GM23248 (cell line): ENCODE measurements around the gene HOXD12. TPM values are rescaled to one million over a fixed set of nuclear protein-coding genes. Genes with fewer than 3 reads are reported as not detected.
A peak's percentile ranks its signal among the peaks of the same experiment; 100 is the strongest.

ENCODE experiments used
- DNase-seq: peaks from one replicate; pipeline ENCODE4 v3.0.0-alpha.2; 2015
- H2AFZ ChIP-seq: fragments of 200-600 bp; sonication (generic); 2 replicates; pipeline ENCODE4 v1.6.1; 2016; ENCODE audit warnings: antibody characterized with exemption
- H3F3A ChIP-seq: fragments of 200-600 bp; sonication (generic); 2 replicates; pipeline ENCODE4 v1.6.1; 2016; ENCODE audit warnings: mild to moderate bottlenecking, antibody characterized with exemption, mixed run types; ENCODE audit not compliant: insufficient read depth
- H3K27ac ChIP-seq: fragments of 200-600 bp; sonication (generic); 2 replicates; pipeline ENCODE4 v1.5.1; 2016; ENCODE audit warnings: mild to moderate bottlenecking
- H3K27me3 ChIP-seq: fragments of 200-600 bp; sonication (generic); replicated peaks from 2 replicates; pipeline ENCODE4 v1.6.1; 2016; ENCODE audit warnings: mild to moderate bottlenecking; ENCODE audit not compliant: insufficient read depth
- H3K36me3 ChIP-seq: fragments of 200-600 bp; sonication (generic); 2 replicates; pipeline ENCODE4 v1.6.1; 2016; ENCODE audit warnings: low read depth, mild to moderate bottlenecking
- H3K4me1 ChIP-seq: fragments of 200-600 bp; sonication (generic); 2 replicates; pipeline ENCODE4 v1.6.1; 2016; ENCODE audit warnings: mild to moderate bottlenecking; ENCODE audit not compliant: insufficient read depth
- H3K4me2 ChIP-seq: fragments of 200-600 bp; sonication (generic); one replicate; pipeline ENCODE4 v1.6.1; 2016; ENCODE audit warnings: mild to moderate bottlenecking; ENCODE audit not compliant: unreplicated experiment
- H3K4me3 ChIP-seq: fragments of 200-600 bp; sonication (generic); 2 replicates; pipeline ENCODE4 v1.5.1; 2016; ENCODE audit warnings: mild to moderate bottlenecking
- H3K79me2 ChIP-seq: fragments of 200-600 bp; sonication (generic); 2 replicates; pipeline ENCODE4 v1.6.1; 2016; ENCODE audit warnings: mild to moderate bottlenecking; ENCODE audit not compliant: insufficient read depth
- H3K9ac ChIP-seq: fragments of 200-600 bp; sonication (generic); 2 replicates; pipeline ENCODE4 v1.6.1; 2016; ENCODE audit warnings: mild to moderate bottlenecking
- H3K9me2 ChIP-seq: fragments of 200-600 bp; sonication (generic); 2 replicates; pipeline ENCODE4 v1.6.1; 2016; ENCODE audit warnings: mixed run types, mild to moderate bottlenecking, moderate library complexity; ENCODE audit not compliant: insufficient read depth
- H3K9me3 ChIP-seq: fragments of 200-600 bp; sonication (generic); one replicate; pipeline ENCODE4 v1.6.1; 2017; ENCODE audit warnings: low read depth
- H4K20me1 ChIP-seq: fragments of 200-600 bp; sonication (generic); 2 replicates; pipeline ENCODE4 v1.6.0; 2016; ENCODE audit not compliant: insufficient read depth
- EZH2 ChIP-seq: fragments of 200-600 bp; sonication (generic); IDR thresholded peaks from 2 replicates; pipeline ENCODE4 v1.6.1; 2018; ENCODE audit warnings: antibody characterized with exemption, mild to moderate bottlenecking; ENCODE audit not compliant: insufficient read depth, poor library complexity, severe bottlenecking
- EZH2phosphoT487 ChIP-seq: fragments of 200-600 bp; sonication (generic); IDR thresholded peaks from 2 replicates; pipeline ENCODE4 v1.6.1; 2018; ENCODE audit warnings: antibody characterized with exemption, moderate library complexity, mild to moderate bottlenecking, low read depth; ENCODE audit not compliant: insufficient read depth
- WGBS, 2 experiments: methylation state at CpG; one replicate each; pipeline ENCODE4 v1.1.6; 2015 to 2017; ENCODE audit warnings: low lambda C conversion rate in 2 of 2, low coverage in 1 of 2; ENCODE audit errors: missing lambda C conversion rate in 2 of 2; 5-methylcytosine and 5-hydroxymethylcytosine counted together
- in situ Hi-C: fragments of 300-500 bp; cut with MboI; formaldehyde crosslinking; loops from 2 replicates; pipeline ENCODE4 v1.15.0; 2020
- polyA plus RNA-seq: library from polyadenylated mRNA; unstranded; fragments of >200 nt; fragmentation: Nextera tagmentation; extraction: Ambion mirVana; gene quantifications from 2 replicates; pipeline ENCODE4 v1.2.1, GENCODE V29; 2016
- total RNA-seq: library from RNA; depleted of rRNA; stranded (reverse); fragments of >200 nt; shearing (Covaris generic); gene quantifications from 2 replicates; pipeline ENCODE4 v1.2.3, GENCODE V29; 2014

Gene HOXD12
- total and polyA plus RNA-seq, 2 experiments from 2014 or later = 0.19 to 0.22 TPM

DNA sequence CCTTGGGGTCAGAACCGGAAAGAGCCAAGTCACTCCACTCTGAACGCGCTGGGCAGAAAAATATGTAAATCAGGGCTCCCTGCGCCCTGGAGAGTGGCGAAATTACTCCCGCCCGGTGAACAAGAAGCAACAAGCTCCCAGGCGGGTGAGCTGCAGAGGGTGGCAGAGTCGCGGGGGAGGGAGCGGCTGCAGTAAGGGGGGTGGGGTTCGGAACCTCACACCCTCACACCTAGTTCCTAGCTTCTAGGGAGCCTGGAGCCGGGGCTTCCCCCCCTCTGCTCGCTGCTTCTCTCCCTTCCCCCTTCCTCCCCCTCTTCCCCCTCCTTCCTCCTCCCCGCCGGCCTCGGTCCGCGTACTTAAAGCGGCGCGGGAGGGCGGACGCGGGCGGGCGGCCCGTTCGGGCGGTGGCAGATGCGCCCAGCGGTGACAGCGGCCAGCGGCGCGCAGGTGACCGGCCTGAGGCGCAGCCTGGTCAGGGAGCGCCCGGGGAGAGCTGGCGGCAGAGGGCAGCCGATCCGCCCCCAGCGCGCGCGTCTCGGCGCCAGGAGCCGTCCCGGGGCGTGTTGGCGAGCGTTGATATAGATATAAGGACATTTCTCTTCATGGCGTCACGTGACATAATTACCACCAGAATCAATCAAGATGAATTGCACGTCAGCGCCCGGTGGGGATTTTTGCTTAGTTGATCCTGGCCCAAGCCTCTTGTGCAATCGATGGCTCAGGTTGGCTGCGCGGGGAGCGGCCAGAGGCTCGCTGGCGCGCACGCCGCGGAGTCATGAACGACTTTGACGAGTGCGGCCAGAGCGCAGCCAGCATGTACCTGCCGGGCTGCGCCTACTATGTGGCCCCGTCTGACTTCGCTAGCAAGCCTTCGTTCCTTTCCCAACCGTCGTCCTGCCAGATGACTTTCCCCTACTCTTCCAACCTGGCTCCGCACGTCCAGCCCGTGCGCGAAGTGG lies 7.3 kb downstream of the HOXD12 start, which contains the start of gene HOXD11:
TSS of gene HOXD11 (plus strand) at position 700 of the 959 bp plus-strand sequence. CDS start at position 776, 76 bp downstream.
- Histone ChIP-seq H3F3A (peaks cover 34% of the 10 kb centered on the region), H3K9me2 (no peaks in the 10 kb centered on the region), H3K27me3 (no peaks in the 10 kb centered on the region), H3K27ac (peak within 1 kb of the TSS; percentile 89), H3K4me2 (peak within 1 kb of the TSS; percentile 95), H3K4me3 (peak within 1 kb of the TSS; percentile 88), H3K4me1 (peaks cover 8% of the 10 kb centered on the region), H3K36me3 (peaks cover 15% of the 10 kb centered on the region), H3K9me3 (no peaks in the 10 kb centered on the region), H3K79me2 (peaks cover 96% of the 10 kb centered on the region), H2AFZ (0 out of 2 replicates have a peak within 1 kb of the TSS, but pooled peaks have one; percentile 82), H3K9ac (peak within 1 kb of the TSS; percentile 93), H4K20me1 (no peaks in the 10 kb centered on the region)
- peak; percentile 96 for DNase-seq
- TF ChIP-seq EZH2phosphoT487 (no peak), EZH2 (no peak)
- in situ Hi-C loops = loop anchor here (25.0 kb wide), 1 partner anchor 1630 kb away; no protein-coding TSS in a partner anchor
- WGBS, 2 experiments = 1 to 2% methylated on average over 67 to 72 of the region's 85 CpGs

DNA sequence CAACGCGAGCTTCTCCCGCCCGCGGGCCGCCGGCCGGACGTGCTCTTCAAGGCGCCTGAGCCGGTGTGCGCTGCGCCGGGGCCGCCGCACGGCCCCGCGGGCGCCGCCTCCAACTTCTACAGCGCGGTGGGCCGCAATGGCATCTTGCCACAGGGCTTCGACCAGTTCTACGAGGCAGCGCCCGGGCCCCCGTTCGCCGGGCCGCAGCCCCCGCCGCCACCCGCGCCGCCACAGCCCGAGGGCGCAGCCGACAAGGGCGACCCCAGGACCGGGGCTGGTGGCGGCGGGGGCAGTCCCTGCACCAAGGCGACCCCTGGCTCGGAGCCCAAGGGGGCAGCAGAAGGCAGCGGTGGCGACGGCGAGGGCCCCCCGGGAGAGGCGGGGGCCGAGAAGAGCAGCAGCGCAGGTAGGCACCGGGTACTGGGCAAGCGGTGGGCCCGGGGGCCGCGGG lies 8.2 kb downstream of the HOXD12 start:
- Histone ChIP-seq H3K4me1 (peaks cover 6% of the 10 kb centered on the region), H3K36me3 (peaks cover 15% of the 10 kb centered on the region), H3K27me3 (no peaks in the 10 kb centered on the region), H2AFZ (no peak overlapping the region), H3K4me3 (peak overlapping the region; percentile 74), H3K9ac (peak overlapping the region; percentile 89), H3K4me2 (peak overlapping the region; percentile 62), H3K9me2 (no peaks in the 10 kb centered on the region), H4K20me1 (no peaks in the 10 kb centered on the region), H3K27ac (peak overlapping the region; percentile 34), H3K79me2 (peaks cover 96% of the 10 kb centered on the region), H3F3A (peaks cover 28% of the 10 kb centered on the region), H3K9me3 (no peaks in the 10 kb centered on the region)
- in situ Hi-C loops = loop anchor here (25.0 kb wide), 1 partner anchor 1630 kb away; no protein-coding TSS in a partner anchor
- 1 to 2% methylated on average over 24 to 30 of the region's 59 CpGs for WGBS, 2 experiments
- DNase-seq = peak; percentile 71
- no peak for TF ChIP-seq EZH2
- no peak for TF ChIP-seq EZH2phosphoT487

DNA sequence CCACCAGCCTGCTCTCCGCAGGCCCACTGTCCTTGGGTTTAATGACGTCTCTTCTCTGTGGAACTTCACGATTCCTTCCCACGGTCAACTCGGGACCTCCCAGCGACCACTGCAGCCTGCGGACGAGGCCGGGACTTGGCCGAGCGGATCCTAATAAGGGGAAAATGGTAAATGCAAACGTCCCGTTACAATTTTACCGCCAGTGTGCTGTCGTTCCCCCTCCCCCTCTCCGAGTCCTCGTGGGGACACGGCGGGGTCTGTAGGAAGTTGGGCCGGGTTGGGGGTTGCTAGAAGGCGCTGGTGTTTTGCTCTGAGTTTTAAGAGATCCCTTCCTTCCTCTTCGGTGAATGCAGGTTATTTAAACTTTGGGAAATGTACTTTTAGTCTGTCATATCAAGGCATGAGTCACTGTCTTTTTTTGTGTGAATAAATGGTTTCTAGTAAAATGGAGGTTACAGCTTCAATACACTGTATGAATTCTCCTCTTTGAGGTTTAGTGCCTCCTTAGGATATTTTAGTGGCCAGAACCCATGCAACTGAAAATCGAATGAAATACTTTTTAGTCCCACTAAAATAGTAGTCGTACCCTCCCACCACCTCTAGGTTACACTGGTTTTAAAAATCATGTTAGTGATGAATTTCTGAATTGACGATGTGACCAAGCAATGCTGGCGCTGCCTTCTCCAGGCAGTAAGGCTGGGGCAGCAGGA lies 9.8 kb downstream of the HOXD12 start:
- WGBS, 2 experiments = 35 to 48% methylated on average over 25 to 26 of the region's 26 CpGs
- Histone ChIP-seq H3K4me1 (no peaks in the 10 kb centered on the region; the same call in 1 of the 2 replicates), H4K20me1 (no peaks in the 10 kb centered on the region), H3K9me2 (no peaks in the 10 kb centered on the region), H3K27me3 (no peaks in the 10 kb centered on the region), H3K79me2 (peaks cover 96% of the 10 kb centered on the region), H3K4me3 (peak overlapping the region; percentile 70), H3K27ac (peak overlapping the region; percentile 88), H3K4me2 (peak overlapping the region; percentile 95), H3K9ac (peak overlapping the region; percentile 89), H2AFZ (no peak overlapping the region), H3K9me3 (no peaks in the 10 kb centered on the region), H3K36me3 (peaks cover 15% of the 10 kb centered on the region), H3F3A (peaks cover 21% of the 10 kb centered on the region)
- in situ Hi-C loops = loop anchor here (25.0 kb wide), 1 partner anchor 1628 kb away; no protein-coding TSS in a partner anchor
- peak; percentile 57 for DNase-seq
- no peak for TF ChIP-seq EZH2phosphoT487
- no peak for TF ChIP-seq EZH2

DNA sequence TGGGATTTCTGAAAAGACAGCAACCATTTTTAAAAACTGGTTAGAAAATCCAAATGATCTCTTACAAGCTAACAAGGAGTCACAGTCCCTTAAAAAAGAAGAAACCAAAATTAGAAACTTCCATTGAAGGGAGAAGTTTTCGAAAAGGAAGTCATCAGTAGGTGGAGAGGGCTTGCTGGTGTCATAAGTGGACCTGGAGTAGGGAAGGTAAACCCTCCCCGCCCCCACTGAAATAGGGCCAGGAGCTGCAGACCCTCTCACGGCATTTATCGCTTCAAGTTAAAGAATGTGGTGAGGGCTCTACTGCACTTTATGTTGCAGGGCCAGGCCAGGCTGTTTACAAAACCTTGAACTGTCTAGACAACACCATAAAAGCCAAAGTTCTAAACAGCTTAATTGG lies 10.4 kb downstream of the HOXD12 start:
- Histone ChIP-seq H3K9me3 (no peaks in the 10 kb centered on the region), H3F3A (peaks cover 21% of the 10 kb centered on the region), H3K4me1 (no peaks in the 10 kb centered on the region; the same call in 1 of the 2 replicates), H4K20me1 (no peaks in the 10 kb centered on the region), H3K79me2 (peaks cover 96% of the 10 kb centered on the region), H3K27me3 (no peaks in the 10 kb centered on the region), H3K27ac (peak overlapping the region; percentile 88), H3K4me3 (peak overlapping the region; percentile 70), H3K4me2 (peak overlapping the region; percentile 95), H2AFZ (no peak overlapping the region), H3K9ac (peak overlapping the region; percentile 89), H3K36me3 (peaks cover 15% of the 10 kb centered on the region), H3K9me2 (no peaks in the 10 kb centered on the region)
- DNase-seq = no peak
- no peak for TF ChIP-seq EZH2
- no peak for TF ChIP-seq EZH2phosphoT487
- in situ Hi-C loops = loop anchor here (25.0 kb wide), 1 partner anchor 1627 kb away; no protein-coding TSS in a partner anchor
- 64% methylated on average over 4 of the region's 4 CpGs for WGBS, 2 experiments
